Gastroesophageal sphincter (tissue), 3 donors: Measurements from ENCODE around the gene CBX1.

Experiments used
- CTCF ChIP-seq, 4 experiments: fragments of 200-600 bp in 2 of 4; fragments of 450-650 bp in 2 of 4; sonication (generic) in 1 of 4; IDR thresholded peaks; one replicate each; pipeline ENCODE4 v1.5.1; 2017 to 2019; ENCODE audit warnings: antibody characterized with exemption in 4 of 4, mild to moderate bottlenecking in 2 of 4, moderate library complexity in 2 of 4
- EP300 ChIP-seq: sonication (generic); formaldehyde crosslinking; IDR thresholded peaks from one replicate; pipeline ENCODE4 v1.6.1; 2017; ENCODE audit warnings: antibody characterized with exemption, mild to moderate bottlenecking
- POLR2A ChIP-seq, 2 donors: fragments of 450-650 bp; IDR thresholded peaks; one replicate each; pipeline ENCODE4 v1.6.1; 2017; ENCODE audit warnings: antibody characterized with exemption in 2 of 2, mild to moderate bottlenecking in 2 of 2, moderate library complexity in 1 of 2
- POLR2AphosphoS5 ChIP-seq: sonication (generic); formaldehyde crosslinking; IDR thresholded peaks from one replicate; pipeline ENCODE4 v1.6.1; 2017; ENCODE audit warnings: antibody characterized with exemption

GRCh38 chr17:48106802-48107136, 5.5 kb upstream of the CBX1 start:
- TF ChIP-seq CTCF (IDR thresholded peaks at IDR 0.05), result no peak
- TF ChIP-seq POLR2AphosphoS5, result no peak
- no peak for TF ChIP-seq POLR2A (IDR thresholded peaks at IDR 0.05)
- no peak for TF ChIP-seq EP300
